ENCODE results near the gene RNF13.

DNA sequence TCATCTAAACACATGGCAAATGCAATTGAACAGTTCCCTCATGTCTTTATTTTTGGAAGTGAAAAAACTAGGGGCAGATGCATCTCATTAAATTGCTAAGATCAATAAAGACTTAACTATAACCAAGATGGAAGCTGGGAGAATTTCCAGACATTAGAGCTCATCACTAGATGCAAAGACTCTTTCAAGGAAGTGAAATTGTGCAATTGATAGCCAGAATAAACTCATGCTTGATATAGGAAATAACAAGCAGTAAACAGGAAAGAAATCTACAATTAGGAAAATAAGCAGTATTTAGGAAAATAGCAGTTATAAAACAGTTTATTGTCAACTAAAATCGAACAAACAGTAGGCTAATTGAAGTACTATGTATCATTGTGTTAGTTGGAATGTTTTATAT, 11.8 kb upstream of the RNF13 start:
- TF ChIP-seq, protein P1, sequence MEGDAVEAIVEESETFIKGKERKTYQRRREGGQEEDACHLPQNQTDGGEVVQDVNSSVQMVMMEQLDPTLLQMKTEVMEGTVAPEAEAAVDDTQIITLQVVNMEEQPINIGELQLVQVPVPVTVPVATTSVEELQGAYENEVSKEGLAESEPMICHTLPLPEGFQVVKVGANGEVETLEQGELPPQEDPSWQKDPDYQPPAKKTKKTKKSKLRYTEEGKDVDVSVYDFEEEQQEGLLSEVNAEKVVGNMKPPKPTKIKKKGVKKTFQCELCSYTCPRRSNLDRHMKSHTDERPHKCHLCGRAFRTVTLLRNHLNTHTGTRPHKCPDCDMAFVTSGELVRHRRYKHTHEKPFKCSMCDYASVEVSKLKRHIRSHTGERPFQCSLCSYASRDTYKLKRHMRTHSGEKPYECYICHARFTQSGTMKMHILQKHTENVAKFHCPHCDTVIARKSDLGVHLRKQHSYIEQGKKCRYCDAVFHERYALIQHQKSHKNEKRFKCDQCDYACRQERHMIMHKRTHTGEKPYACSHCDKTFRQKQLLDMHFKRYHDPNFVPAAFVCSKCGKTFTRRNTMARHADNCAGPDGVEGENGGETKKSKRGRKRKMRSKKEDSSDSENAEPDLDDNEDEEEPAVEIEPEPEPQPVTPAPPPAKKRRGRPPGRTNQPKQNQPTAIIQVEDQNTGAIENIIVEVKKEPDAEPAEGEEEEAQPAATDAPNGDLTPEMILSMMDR (IDR thresholded peaks at IDR 0.05; ENCODE audit: insufficient read depth, low read length, poor library complexity, severe bottlenecking): no peak
- no peak for TF ChIP-seq EZH2phosphoT487 (conservative IDR thresholded peaks at IDR 0.05; ENCODE audit: low read length)
